Cerebellar cortex (tissue), 1 donor: ENCODE data around the gene ODAD2.
"Not testable (repeated sequence)": the region's sequence is repeated elsewhere in the genome, so short reads cannot be mapped to it uniquely, and the experiment has no call there.

Experiments
- DNase-seq: peaks from one replicate; pipeline ENCODE4 v3.0.0-alpha.2; 2015; ENCODE audit warnings: low spot score

Gene ODAD2, protein sequence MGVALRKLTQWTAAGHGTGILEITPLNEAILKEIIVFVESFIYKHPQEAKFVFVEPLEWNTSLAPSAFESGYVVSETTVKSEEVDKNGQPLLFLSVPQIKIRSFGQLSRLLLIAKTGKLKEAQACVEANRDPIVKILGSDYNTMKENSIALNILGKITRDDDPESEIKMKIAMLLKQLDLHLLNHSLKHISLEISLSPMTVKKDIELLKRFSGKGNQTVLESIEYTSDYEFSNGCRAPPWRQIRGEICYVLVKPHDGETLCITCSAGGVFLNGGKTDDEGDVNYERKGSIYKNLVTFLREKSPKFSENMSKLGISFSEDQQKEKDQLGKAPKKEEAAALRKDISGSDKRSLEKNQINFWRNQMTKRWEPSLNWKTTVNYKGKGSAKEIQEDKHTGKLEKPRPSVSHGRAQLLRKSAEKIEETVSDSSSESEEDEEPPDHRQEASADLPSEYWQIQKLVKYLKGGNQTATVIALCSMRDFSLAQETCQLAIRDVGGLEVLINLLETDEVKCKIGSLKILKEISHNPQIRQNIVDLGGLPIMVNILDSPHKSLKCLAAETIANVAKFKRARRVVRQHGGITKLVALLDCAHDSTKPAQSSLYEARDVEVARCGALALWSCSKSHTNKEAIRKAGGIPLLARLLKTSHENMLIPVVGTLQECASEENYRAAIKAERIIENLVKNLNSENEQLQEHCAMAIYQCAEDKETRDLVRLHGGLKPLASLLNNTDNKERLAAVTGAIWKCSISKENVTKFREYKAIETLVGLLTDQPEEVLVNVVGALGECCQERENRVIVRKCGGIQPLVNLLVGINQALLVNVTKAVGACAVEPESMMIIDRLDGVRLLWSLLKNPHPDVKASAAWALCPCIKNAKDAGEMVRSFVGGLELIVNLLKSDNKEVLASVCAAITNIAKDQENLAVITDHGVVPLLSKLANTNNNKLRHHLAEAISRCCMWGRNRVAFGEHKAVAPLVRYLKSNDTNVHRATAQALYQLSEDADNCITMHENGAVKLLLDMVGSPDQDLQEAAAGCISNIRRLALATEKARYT

DNA sequence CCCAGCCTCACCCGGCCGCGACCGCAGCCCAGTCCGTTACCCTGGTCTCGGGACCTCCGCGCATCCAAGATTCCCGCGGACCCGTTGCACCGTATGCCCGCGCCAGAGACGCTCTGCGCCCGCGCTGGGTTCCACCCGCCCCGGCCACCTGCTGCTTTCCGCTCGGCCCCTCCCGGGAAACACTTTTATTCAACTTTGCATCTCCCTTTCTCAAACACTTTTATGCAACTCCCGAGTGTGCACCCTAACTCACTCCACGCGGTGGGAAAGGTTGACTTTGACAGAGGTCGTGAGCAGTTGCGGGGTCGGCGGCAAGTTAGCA lies at the start of gene ODAD2:
TSS of gene ODAD2 (minus strand) at position 126 of the 322 bp plus-strand sequence. CDS start 3,937 bp downstream, outside the sequence.
- no peak for DNase-seq

DNA sequence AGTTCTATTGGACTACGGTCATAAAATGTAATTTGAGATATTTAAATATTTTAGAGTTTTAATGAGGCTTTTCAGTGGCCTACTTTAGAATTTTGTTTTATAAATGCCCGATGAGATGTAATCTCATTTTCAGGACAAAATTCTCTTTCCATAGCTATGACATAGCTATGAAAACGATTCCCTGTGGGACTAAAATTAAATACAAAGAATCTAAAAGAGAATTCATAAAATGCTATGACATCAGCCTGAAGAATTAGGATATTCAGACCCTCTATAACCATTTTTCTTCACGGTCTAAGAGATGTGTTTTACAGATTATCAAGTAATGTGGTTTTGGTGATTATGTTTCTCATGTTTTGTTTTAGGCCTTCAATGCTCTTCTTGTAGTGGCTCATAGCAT lies 48.2 kb upstream of the ODAD2 start:
- no peak for DNase-seq

- DNase-seq: no peak
These were observed 47.7 kb upstream of the ODAD2 start for GRCh38 chr10:28046579-28046978.

- DNase-seq: no peak
These were observed 45.1 kb upstream of the ODAD2 start for GRCh38 chr10:28043941-28044340.

- no peak for DNase-seq
These were observed 37.7 kb upstream of the ODAD2 start for GRCh38 chr10:28036587-28036986.

GRCh38 chr10:28020993-28021982 lies 22.4 kb upstream of the ODAD2 start:
- DNase-seq: no peak

- no peak for DNase-seq
These were observed 21.4 kb upstream of the ODAD2 start for GRCh38 chr10:28020080-28020860.

GRCh38 chr10:28014651-28015050 lies 15.8 kb upstream of the ODAD2 start:
- DNase-seq: no peak

- no peak for DNase-seq
These were observed 14.2 kb upstream of the ODAD2 start for GRCh38 chr10:28012990-28013515.

DNA sequence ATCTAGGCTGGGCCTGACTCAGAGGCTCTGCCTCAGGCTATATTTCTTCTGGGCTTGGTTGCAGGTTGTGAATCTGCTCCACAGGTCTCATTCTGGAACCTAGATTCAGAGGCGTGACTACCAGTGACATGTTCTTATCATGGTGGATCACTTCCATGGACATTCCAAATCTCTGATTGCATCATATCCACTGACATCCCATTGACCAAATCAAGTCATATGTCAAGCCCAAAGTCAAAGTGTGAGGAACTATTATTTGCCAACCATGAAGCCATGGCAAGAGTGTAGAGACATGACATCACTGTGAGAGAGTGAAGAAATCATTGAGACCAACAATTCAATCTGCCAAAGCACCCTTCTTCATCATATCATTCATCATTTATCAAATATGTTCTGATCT lies 11.9 kb upstream of the ODAD2 start:
- no peak for DNase-seq

DNA sequence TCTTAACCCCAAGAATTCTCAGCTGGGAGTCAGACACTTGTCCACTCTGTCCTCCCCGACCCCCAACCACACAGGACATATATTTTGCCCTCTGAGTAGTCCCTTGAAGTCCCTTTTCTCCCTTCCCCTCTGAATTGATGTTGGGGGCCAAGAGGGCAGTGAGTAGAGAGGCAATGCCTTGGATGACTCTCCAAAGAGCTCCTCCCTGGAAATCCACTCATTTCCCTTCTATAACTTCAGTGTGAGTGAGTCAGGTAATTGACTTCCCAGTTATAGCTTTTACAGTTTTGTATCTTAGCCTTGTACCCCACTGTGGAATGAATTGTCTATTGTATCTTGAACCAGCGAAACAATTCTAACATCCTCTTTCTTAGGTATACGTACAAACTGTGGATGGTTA lies 9.2 kb upstream of the ODAD2 start:
- DNase-seq: no peak

- DNase-seq: no peak
These were observed 2.5 kb upstream of the ODAD2 start for GRCh38 chr10:28001353-28001752.

DNA sequence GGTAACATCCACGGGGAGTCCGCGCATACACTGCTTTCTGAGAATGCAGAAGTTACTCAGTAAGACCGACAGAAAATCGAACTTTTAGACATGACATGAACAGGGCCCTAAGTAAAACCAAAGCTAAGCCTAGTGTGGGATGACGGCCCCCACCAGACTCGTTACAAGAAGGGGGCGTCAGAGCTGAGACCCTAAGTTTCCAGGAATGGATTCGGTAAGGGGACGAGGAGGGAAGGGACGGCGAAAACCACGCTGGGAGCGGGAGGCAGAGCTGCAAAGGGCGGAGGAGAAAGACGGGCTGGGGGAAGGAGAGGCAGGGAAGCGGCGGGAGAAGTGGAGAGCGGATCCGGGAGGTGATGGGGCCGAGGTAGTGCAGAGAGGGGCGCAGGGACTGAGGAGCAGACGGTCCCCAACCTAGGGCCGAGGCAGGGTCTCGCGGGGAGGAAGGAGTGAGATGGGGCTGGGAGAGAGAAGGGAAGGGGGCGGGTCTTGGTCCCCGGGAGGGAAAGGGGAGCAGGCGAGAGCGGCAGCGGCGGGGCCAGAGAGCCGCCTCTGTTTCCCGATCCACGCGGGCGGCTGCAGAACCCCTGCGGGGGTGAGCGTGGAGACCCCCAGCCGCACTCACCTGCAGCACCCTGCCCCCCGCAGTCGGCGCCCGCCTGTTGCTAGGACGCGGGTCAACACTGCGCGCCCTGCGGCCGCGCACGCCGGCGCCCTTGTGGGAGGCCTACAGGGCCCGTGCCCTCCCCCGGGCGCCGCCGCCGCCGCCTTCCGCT lies 513 bp downstream of the ODAD2 start:
- peak; percentile 5 for DNase-seq

GRCh38 chr10:27997865-27998177 lies 1.1 kb downstream of the ODAD2 start:
- DNase-seq: no peak

- no peak for DNase-seq
These were observed 3.6 kb downstream of the ODAD2 start for GRCh38 chr10:27995311-27995710.

DNA sequence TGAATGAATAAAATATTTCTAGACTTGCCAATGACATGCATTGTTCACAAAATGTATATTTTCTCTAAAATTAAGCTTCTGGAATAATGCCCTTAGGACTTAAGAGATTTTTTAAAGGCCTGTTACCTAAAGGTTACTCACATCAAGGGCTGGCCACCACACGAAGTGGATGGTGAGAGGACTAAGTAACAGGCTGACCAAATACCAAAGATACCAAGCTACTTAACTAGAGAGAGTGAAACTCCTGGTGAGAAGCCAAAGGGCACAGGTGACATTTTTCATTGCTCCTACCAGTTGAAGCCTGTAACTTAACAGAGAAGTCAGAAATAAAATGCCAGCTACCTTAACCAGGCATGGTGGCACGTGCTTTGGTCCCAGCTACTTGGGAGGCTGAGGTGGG lies 9.5 kb downstream of the ODAD2 start:
- not testable (repeated sequence) for DNase-seq

- no peak for DNase-seq
These were observed 12.1 kb downstream of the ODAD2 start for GRCh38 chr10:27986821-27987220.

DNA sequence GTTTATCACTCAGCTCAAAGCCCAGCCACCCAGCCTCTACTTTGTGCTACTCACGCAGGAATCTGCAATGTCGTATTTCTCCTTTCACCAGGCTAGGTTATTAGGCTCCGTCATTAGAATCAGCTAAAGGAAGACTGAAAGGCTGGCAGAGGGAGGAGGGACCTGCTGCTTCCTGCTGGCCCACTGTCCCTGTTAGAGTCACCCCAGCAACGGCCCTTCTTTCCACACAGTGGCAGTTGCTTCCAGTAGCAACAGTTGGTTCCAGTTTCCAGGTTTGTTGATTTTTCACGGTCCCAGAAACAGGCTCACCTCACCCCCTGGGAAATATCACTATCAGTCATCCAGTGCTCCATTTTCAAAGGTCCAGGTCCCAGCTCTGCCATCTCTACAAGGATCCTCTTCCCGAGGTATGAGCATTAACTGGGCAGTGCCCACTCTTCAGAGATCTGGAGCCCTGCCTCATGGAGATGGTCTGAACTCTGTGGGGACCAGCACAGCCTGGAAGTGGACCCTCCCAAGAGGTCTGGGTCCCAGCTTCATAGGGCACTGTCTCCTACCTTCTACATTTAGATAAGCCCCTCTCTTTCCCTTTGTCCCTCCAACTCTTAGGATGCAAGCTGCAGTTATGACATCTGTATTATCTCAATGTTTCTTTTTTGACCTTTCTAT lies 15.9 kb downstream of the ODAD2 start:
- DNase-seq: no peak

DNA sequence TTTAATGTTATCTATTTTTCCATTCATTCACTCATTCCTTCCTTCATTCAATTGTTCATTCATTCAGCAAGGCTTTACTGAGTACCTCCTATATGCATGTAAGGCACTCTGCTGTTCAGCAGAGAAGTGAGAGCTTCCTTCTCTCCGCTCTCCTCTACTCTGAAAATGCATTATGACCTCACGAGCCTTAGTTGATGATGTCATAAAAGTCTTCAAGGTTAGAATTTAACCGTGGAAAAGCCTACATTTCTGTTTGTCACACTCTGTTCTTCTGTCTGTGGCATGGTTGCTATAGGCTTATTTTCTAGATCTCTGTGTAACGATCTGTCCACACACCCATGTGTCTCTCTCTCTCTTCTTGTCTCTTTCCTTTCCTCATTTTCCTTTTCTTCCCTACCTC lies 17.1 kb downstream of the ODAD2 start:
- DNase-seq: no peak
